GM12875 (cell line): Measurements from ENCODE around the gene TXNDC5.

Experiments used
- H3K4me3 ChIP-seq: one replicate; pipeline ENCODE4 v1.5.1; 2011; ENCODE audit warnings: low read depth, low read length, control low read depth
- CTCF ChIP-seq: IDR thresholded peaks from 2 replicates; pipeline ENCODE4 v1.5.1; 2011; ENCODE audit warnings: low read depth, mild to moderate bottlenecking, control low read depth, inconsistent platforms, low read length, moderate library complexity, borderline replicate concordance; ENCODE audit not compliant: insufficient read depth

Gene TXNDC5

DNA sequence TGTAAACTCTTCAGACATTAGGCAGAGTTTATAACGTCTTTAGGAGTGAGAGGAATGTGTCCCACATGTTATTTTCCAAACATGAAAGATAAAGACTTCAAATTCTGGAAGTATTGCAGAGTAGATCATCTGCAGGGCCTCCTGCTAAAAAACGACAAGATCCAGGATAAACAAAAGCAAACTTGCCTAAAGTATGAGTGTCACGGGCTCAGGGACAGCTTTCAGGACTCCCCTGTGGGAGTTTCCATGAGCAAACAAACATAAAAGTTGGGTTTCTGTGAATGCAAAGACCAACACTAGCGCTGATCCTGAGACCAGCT, 76.9 kb downstream of the TXNDC5 start:
- no peak overlapping the region for H3K4me3 ChIP-seq
- no peak for TF ChIP-seq CTCF

DNA sequence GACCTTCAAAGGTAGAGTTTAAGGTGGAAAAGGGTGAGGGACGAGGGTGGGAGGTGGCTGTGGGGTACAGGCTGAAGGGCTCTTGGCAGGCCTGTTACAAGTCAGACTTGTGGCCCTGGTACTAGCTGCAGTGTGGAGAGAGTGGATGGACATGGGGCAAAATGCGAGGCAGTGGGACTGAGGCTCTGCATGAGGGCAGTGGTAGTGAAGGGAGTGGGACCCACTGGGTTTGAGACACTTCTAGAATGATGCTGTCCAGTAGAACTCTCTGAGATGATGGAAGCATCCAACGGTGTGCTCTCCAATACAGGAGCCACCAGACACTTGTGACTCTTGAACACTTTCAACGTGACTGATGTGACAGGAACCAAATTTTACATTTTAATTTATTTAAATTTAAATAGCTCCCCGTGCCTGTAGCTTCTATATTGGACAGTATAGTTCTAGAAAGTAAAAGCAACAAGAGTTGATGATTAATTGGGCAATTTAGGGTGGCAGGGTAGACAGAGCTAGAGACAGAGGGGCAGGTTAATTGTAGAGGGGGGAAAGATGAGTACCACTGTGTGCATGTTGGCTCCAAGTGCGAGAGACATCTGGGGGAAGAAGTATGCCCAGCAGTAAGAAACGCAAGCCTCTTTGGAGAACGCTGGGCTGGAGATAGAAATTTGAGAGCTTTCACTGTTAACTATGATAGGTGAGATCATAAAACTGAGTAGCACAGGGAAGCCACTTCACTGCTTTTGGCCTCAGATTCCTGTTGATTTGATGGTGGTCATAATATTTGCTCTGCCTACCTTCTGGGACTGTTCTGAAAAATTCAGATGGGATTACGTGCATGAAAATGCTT, 77.5 kb downstream of the TXNDC5 start:
- no peak for TF ChIP-seq CTCF
- H3K4me3 ChIP-seq: no peak overlapping the region
